ENCODE results near the gene RET. TPM values are rescaled to one million over a fixed set of nuclear protein-coding genes. Genes with fewer than 3 reads are reported as not detected.

RET gene
- total RNA-seq, 2 donors from 2014 or later = 0.29 to 0.67 TPM

- peak overlapping the region; percentile 80 for H3K27ac Mint-ChIP-seq
- no peaks in the 10 kb centered on the region for H3K27me3 Mint-ChIP-seq (ENCODE audit: low read depth)
- H3K4me1 Mint-ChIP-seq (ENCODE audit: low read depth) = peaks cover 29% of the 10 kb centered on the region
- peak overlapping the region; percentile 74 to 77 for H3K4me3 Mint-ChIP-seq
- ATAC-seq (replicated peaks in 1 of 2) (peak; percentile 98 to 99), DNase-seq (peak; percentile 86 to 89)
- H3K9me3 Mint-ChIP-seq = no peaks in the 10 kb centered on the region
- no peaks in the 10 kb centered on the region for H3K36me3 Mint-ChIP-seq (ENCODE audit: insufficient read depth in 2 of 2)
Measured at GRCh38 chr10:43120929-43121314, 44.1 kb downstream of the RET start.

GRCh38 chr10:43121444-43121843, 44.6 kb downstream of the RET start:
- peak overlapping the region; percentile 80 for H3K27ac Mint-ChIP-seq
- peak overlapping the region; percentile 74 to 77 for H3K4me3 Mint-ChIP-seq
- H3K4me1 Mint-ChIP-seq (ENCODE audit: low read depth) = peaks cover 30% of the 10 kb centered on the region
- no peaks in the 10 kb centered on the region for H3K36me3 Mint-ChIP-seq (ENCODE audit: insufficient read depth in 2 of 2)
- DNase-seq = no peak
- H3K9me3 Mint-ChIP-seq = no peaks in the 10 kb centered on the region
- ATAC-seq (replicated peaks in 1 of 2) = peak; percentile 1 to 3
- H3K27me3 Mint-ChIP-seq (ENCODE audit: low read depth) = no peaks in the 10 kb centered on the region

DNA sequence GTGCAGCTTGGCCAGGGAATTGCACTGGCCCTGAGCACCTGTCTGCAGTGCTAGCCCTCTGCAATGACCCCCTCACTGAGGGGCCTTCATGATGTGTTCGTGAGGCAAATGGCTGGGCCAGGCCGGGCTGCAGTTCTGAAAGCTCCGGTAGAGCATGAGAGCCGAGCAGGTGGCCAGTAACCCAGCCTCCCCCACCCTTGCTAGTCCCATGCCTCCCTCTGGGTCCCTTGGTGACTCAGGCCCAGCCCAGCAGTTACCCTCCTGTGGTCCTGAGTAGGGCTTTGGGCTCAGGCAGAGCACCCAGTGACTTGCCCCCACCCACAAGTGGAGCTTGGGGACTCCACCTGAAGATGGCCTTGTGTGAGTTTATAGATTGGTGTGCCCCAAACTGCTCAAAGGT, 45.2 kb downstream of the RET start:
- H3K4me1 Mint-ChIP-seq (ENCODE audit: low read depth) = peaks cover 37% of the 10 kb centered on the region

DNA sequence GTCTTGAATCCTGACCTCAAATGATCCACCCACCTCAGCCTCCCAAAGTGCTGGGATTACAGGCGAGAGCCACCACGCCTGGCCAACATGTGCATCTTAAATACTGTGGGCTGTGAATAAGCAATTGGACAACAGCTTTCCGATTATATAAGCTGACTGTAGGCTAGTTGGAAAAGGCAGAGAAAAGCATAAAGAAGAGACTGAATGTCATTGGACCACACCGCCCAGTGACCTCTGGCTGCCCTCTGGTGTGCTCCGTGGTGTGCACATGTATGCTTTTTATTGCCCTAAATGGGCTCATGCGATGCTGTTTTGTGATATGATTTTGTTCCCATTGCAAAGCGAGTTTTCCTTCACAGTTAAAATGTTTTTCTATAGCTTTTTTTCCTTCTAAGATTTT, 46.0 kb downstream of the RET start:
- no peak for ATAC-seq (replicated peaks in 1 of 2)
- H3K9me3 Mint-ChIP-seq = no peaks in the 10 kb centered on the region
- no peak overlapping the region for H3K4me3 Mint-ChIP-seq
- no peak overlapping the region for H3K27ac Mint-ChIP-seq
- H3K36me3 Mint-ChIP-seq (ENCODE audit: insufficient read depth in 2 of 2) = no peaks in the 10 kb centered on the region
- H3K4me1 Mint-ChIP-seq (ENCODE audit: low read depth) = peaks cover 43% of the 10 kb centered on the region
- no peak for DNase-seq
- no peaks in the 10 kb centered on the region for H3K27me3 Mint-ChIP-seq (ENCODE audit: low read depth)

More for the DNA sequence above, 45.2 kb downstream of the RET start:
- Mint-ChIP-seq H3K36me3 (ENCODE audit: insufficient read depth in 2 of 2) (no peaks in the 10 kb centered on the region), H3K27ac (peak overlapping the region; percentile 80), H3K27me3 (ENCODE audit: low read depth) (no peaks in the 10 kb centered on the region), H3K4me3 (peak overlapping the region; percentile 74 to 77), H3K9me3 (no peaks in the 10 kb centered on the region)
- DNase-seq (peak in 1 of 2 donors; percentile 35), ATAC-seq (replicated peaks in 1 of 2) (no peak)

- no peak for ATAC-seq (replicated peaks in 1 of 2)
- no peak overlapping the region for H3K27ac Mint-ChIP-seq
- H3K9me3 Mint-ChIP-seq = no peaks in the 10 kb centered on the region
- no peak overlapping the region for H3K4me3 Mint-ChIP-seq
- no peak for DNase-seq
- H3K27me3 Mint-ChIP-seq (ENCODE audit: low read depth) = no peaks in the 10 kb centered on the region
- no peaks in the 10 kb centered on the region for H3K36me3 Mint-ChIP-seq (ENCODE audit: insufficient read depth in 2 of 2)
- peaks cover 45% of the 10 kb centered on the region for H3K4me1 Mint-ChIP-seq (ENCODE audit: low read depth)
Measured at GRCh38 chr10:43123361-43124093, 46.7 kb downstream of the RET start.

DNA sequence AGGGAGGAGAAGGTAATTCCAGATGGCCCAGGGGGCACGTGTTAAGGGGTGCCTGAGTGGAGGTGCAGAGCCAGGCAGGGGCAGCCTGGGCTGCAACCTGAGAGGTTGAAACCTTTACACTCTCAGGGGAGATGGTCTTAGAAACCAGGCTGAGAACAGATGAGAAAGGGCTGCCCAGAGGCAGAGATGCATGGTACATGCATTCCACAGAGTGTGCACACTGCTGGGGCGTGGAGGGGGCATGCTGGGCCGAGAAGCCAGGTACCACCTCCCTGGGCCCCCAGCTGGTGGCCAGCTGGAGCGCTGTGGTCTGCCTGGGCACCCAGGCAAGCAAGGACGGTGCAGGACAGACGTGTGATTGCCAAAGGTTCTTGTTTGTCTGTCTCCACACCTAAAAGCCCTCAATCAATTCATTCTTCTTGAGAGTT, 47.2 kb downstream of the RET start:
- H3K4me1 Mint-ChIP-seq (ENCODE audit: low read depth) = peaks cover 51% of the 10 kb centered on the region
- H3K36me3 Mint-ChIP-seq (ENCODE audit: insufficient read depth in 2 of 2) = no peaks in the 10 kb centered on the region
- ATAC-seq (replicated peaks in 1 of 2) (no peak), DNase-seq (no peak)
- no peaks in the 10 kb centered on the region for H3K27me3 Mint-ChIP-seq (ENCODE audit: low read depth)
- no peak overlapping the region for H3K4me3 Mint-ChIP-seq
- no peak overlapping the region for H3K27ac Mint-ChIP-seq
- no peaks in the 10 kb centered on the region for H3K9me3 Mint-ChIP-seq

- DNase-seq (no peak), ATAC-seq (replicated peaks in 1 of 2) (no peak)
- Mint-ChIP-seq H3K36me3 (ENCODE audit: insufficient read depth in 2 of 2) (no peaks in the 10 kb centered on the region), H3K4me1 (ENCODE audit: low read depth) (peaks cover 57% of the 10 kb centered on the region), H3K9me3 (no peaks in the 10 kb centered on the region), H3K27me3 (ENCODE audit: low read depth) (no peaks in the 10 kb centered on the region), H3K27ac (peak overlapping the region; percentile 32), H3K4me3 (no peak overlapping the region)
Measured at GRCh38 chr10:43124574-43125273, 47.9 kb downstream of the RET start.

DNA sequence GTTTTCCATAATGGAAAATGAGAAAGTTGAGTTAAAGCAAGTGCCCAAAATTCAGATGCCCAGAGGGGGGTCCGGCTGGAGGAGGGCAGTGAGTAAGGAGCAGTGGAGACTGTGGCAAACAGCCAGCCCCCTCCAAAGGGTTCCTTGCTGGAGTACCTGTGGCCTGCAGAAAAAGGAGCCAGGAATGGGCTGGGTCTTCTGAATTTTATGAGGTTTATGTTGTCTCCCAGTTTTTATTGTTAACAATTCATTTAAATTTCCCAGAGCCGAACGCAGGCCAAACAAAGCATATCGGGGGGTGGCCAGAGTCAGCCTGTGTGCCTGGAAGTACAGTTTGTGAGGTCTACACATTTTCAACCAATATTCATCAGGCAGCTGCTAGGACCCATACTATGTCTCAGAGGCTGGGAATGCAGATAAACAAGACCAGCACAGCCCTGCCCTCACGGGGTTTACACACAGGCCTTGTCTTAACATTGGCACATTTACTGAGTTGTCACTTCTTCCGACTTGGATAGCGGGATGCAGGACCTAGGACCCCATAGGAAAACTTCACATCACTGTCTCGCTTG, 48.5 kb downstream of the RET start:
- peaks cover 55% of the 10 kb centered on the region for H3K4me1 Mint-ChIP-seq (ENCODE audit: low read depth)
- H3K4me3 Mint-ChIP-seq = no peak overlapping the region
- DNase-seq = no peak
- ATAC-seq (replicated peaks in 1 of 2) = no peak
- H3K27me3 Mint-ChIP-seq (ENCODE audit: low read depth) = no peaks in the 10 kb centered on the region
- H3K9me3 Mint-ChIP-seq = no peaks in the 10 kb centered on the region
- peak overlapping the region; percentile 32 for H3K27ac Mint-ChIP-seq
- H3K36me3 Mint-ChIP-seq (ENCODE audit: insufficient read depth in 2 of 2) = no peaks in the 10 kb centered on the region

DNA sequence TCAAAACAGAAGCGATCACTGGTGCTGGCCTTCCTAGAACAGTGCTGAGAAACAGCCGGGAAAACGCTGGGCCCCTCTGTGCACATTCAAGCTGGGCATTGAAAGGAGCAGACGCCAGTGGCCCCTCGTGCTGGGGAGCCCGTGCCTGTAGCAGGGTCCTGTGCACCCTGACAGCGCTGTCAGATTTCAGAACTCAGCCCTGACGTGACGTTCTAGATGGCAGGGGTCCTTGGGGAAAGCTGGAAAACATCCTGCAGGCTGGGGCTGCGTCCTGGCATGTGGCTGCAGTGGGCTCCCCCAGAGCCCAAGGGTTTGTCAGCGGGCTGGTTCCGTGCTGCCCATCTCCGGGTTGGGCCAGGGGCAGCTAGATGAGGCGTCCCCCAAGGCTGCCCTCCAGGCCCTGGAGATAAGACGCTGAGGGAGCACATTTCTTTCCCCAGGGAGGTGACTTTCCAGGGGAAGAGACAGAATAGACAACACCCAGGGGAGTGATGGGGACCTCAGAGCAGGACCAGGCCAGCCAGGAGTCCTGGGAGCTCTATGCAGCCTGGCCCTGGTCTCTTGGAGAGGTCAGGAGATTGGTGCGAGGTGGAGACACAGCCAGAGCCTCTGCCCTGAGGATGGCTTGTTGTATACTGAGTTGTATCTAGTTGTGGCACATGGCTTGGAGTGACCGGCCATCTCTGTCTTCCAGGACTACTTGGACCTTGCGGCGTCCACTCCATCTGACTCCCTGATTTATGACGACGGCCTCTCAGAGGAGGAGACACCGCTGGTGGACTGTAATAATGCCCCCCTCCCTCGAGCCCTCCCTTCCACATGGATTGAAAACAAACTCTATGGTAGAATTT, 49.2 kb downstream of the RET start:
- no peaks in the 10 kb centered on the region for H3K36me3 Mint-ChIP-seq (ENCODE audit: insufficient read depth in 2 of 2)
- no peak overlapping the region for H3K27ac Mint-ChIP-seq
- ATAC-seq (replicated peaks in 1 of 2) = no peak
- DNase-seq = no peak
- H3K27me3 Mint-ChIP-seq (ENCODE audit: low read depth) = no peaks in the 10 kb centered on the region
- H3K4me3 Mint-ChIP-seq = no peak overlapping the region
- no peaks in the 10 kb centered on the region for H3K9me3 Mint-ChIP-seq
- peaks cover 53% of the 10 kb centered on the region for H3K4me1 Mint-ChIP-seq (ENCODE audit: low read depth)

DNA sequence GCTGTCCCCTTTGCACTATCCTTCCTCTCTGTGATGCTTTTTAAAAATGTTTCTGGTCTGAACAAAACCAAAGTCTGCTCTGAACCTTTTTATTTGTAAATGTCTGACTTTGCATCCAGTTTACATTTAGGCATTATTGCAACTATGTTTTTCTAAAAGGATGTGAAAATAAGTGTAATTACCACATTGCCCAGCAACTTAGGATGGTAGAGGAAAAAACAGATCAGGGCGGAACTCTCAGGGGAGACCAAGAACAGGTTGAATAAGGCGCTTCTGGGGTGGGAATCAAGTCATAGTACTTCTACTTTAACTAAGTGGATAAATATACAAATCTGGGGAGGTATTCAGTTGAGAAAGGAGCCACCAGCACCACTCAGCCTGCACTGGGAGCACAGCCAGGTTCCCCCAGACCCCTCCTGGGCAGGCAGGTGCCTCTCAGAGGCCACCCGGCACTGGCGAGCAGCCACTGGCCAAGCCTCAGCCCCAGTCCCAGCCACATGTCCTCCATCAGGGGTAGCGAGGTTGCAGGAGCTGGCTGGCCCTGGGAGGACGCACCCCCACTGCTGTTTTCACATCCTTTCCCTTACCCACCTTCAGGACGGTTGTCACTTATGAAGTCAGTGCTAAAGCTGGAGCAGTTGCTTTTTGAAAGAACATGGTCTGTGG, 50.0 kb downstream of the RET start:
- Mint-ChIP-seq H3K4me3 (peak overlapping the region in 1 of 2 donors; percentile 56), H3K27ac (peak overlapping the region; percentile 14), H3K36me3 (ENCODE audit: insufficient read depth in 2 of 2) (no peaks in the 10 kb centered on the region), H3K9me3 (no peaks in the 10 kb centered on the region), H3K4me1 (ENCODE audit: low read depth) (peaks cover 46% of the 10 kb centered on the region), H3K27me3 (ENCODE audit: low read depth) (no peaks in the 10 kb centered on the region)
- no peak for DNase-seq
- ATAC-seq (replicated peaks in 1 of 2) = no peak

GRCh38 chr10:43127442-43127841, 50.6 kb downstream of the RET start:
- Mint-ChIP-seq H3K9me3 (no peaks in the 10 kb centered on the region), H3K27ac (no peak overlapping the region), H3K4me3 (no peak overlapping the region), H3K4me1 (ENCODE audit: low read depth) (peaks cover 40% of the 10 kb centered on the region), H3K27me3 (ENCODE audit: low read depth) (no peaks in the 10 kb centered on the region), H3K36me3 (ENCODE audit: insufficient read depth in 2 of 2) (no peaks in the 10 kb centered on the region)
- DNase-seq (no peak), ATAC-seq (replicated peaks in 1 of 2) (no peak)

GRCh38 chr10:43128331-43128730, 51.5 kb downstream of the RET start:
- peaks cover 42% of the 10 kb centered on the region for H3K4me1 Mint-ChIP-seq (ENCODE audit: low read depth)
- H3K4me3 Mint-ChIP-seq = peak overlapping the region in 1 of 2 donors; percentile 84
- DNase-seq (no peak), ATAC-seq (replicated peaks in 1 of 2) (no peak)
- H3K9me3 Mint-ChIP-seq = no peaks in the 10 kb centered on the region
- H3K36me3 Mint-ChIP-seq (ENCODE audit: insufficient read depth in 2 of 2) = no peaks in the 10 kb centered on the region
- peak overlapping the region; percentile 76 for H3K27ac Mint-ChIP-seq
- H3K27me3 Mint-ChIP-seq (ENCODE audit: low read depth) = peaks cover 5% of the 10 kb centered on the region
